Activated CD4-positive, alpha-beta T cell treated with anti-CD3 and anti-CD28 coated beads, Interleukin-2, amount 10 ng/mL, durations not matched to agents 7 days and 5 days (primary cell): ENCODE data around the gene PROK1. TPM values are rescaled to one million over a fixed set of nuclear protein-coding genes. Genes with fewer than 3 reads are reported as not detected.

Experiments used
- CTCF ChIA-PET: fragments of 350-600 bp; sonication (Branson Sonifier 250); formaldehyde crosslinking; loops from one replicate; lab custom pipeline; 2021; ENCODE audit warnings: antibody characterized with exemption; lab: Charles Lee
- POLR2A ChIA-PET: fragments of 350-600 bp; sonication (Branson Sonifier 250); formaldehyde crosslinking; loops from one replicate; lab custom pipeline; 2021; ENCODE audit warnings: antibody characterized with exemption; lab: Charles Lee
- DNase-seq: peaks from one replicate; pipeline ENCODE4 v3.0.0-alpha.2; 2020
- H3K27ac Mint-ChIP-seq: one replicate; pipeline ENCODE4 v1.8.0; 2021; ENCODE audit warnings: mild to moderate bottlenecking, moderate library complexity, mixed read lengths
- H3K27me3 Mint-ChIP-seq: one replicate; pipeline ENCODE4 v1.8.0; 2021; ENCODE audit warnings: mixed read lengths
- H3K36me3 Mint-ChIP-seq: one replicate; pipeline ENCODE4 v1.8.0; 2021; ENCODE audit warnings: low read depth, mixed read lengths
- H3K4me1 Mint-ChIP-seq: one replicate; pipeline ENCODE4 v1.8.0; 2021; ENCODE audit warnings: mixed read lengths
- H3K4me3 Mint-ChIP-seq: one replicate; pipeline ENCODE4 v1.8.0; 2021; ENCODE audit warnings: mild to moderate bottlenecking, moderate library complexity, mixed read lengths
- H3K9me3 Mint-ChIP-seq: one replicate; pipeline ENCODE4 v1.8.0; 2021; ENCODE audit warnings: mixed read lengths
- total RNA-seq, 2 experiments: library from RNA; stranded (reverse); gene quantifications; one replicate each; pipeline ENCODE4 v1.2.3, GENCODE V29; 2021

Gene PROK1
- total RNA-seq, 2 experiments from 2014 or later: not detected

- DNase-seq: no peak
- Mint-ChIP-seq H3K27ac (no peak overlapping the region), H3K9me3 (no peaks in the 10 kb centered on the region), H3K36me3 (no peaks in the 10 kb centered on the region), H3K4me1 (no peaks in the 10 kb centered on the region), H3K4me3 (no peak overlapping the region), H3K27me3 (peaks cover 4% of the 10 kb centered on the region)
- ChIA-PET CTCF (no interaction called here), POLR2A (no interaction called here)
Measured at GRCh38 chr1:110475362-110476027, 24.5 kb downstream of the PROK1 start.

GRCh38 chr1:110476028-110476765 lies 25.2 kb downstream of the PROK1 start:
- CTCF ChIA-PET: no interaction called here
- DNase-seq: no peak
- Mint-ChIP-seq H3K27me3 (no peaks in the 10 kb centered on the region), H3K4me1 (no peaks in the 10 kb centered on the region), H3K27ac (no peak overlapping the region), H3K9me3 (no peaks in the 10 kb centered on the region), H3K36me3 (no peaks in the 10 kb centered on the region), H3K4me3 (no peak overlapping the region)
- POLR2A ChIA-PET: no interaction called here

GRCh38 chr1:110477041-110477440 lies 26.1 kb downstream of the PROK1 start:
- Mint-ChIP-seq H3K9me3 (no peaks in the 10 kb centered on the region), H3K4me1 (no peaks in the 10 kb centered on the region), H3K36me3 (no peaks in the 10 kb centered on the region), H3K4me3 (no peak overlapping the region), H3K27ac (no peak overlapping the region), H3K27me3 (no peaks in the 10 kb centered on the region)
- ChIA-PET CTCF (interaction anchor here (1.0 to 2.0 kb wide), 3 partner anchors 19 to 269 kb away, joined by 3 to 8 read pairs (median 3); no protein-coding TSS in a partner anchor), POLR2A (no interaction called here)
- no peak for DNase-seq

- no peaks in the 10 kb centered on the region for H3K4me1 Mint-ChIP-seq
- DNase-seq: no peak
- no peaks in the 10 kb centered on the region for H3K36me3 Mint-ChIP-seq
- H3K27ac Mint-ChIP-seq: no peak overlapping the region
- ChIA-PET POLR2A (no interaction called here), CTCF (interaction anchor here (1.0 to 2.0 kb wide), 3 partner anchors 18 to 270 kb away, joined by 3 to 8 read pairs (median 3); no protein-coding TSS in a partner anchor)
- no peaks in the 10 kb centered on the region for H3K9me3 Mint-ChIP-seq
- no peaks in the 10 kb centered on the region for H3K27me3 Mint-ChIP-seq
- no peak overlapping the region for H3K4me3 Mint-ChIP-seq
Measured at GRCh38 chr1:110477445-110477957, 26.6 kb downstream of the PROK1 start.

- no peak for DNase-seq
- Mint-ChIP-seq H3K27ac (no peak overlapping the region), H3K27me3 (no peaks in the 10 kb centered on the region), H3K4me3 (no peak overlapping the region), H3K4me1 (no peaks in the 10 kb centered on the region), H3K36me3 (no peaks in the 10 kb centered on the region), H3K9me3 (no peaks in the 10 kb centered on the region)
- ChIA-PET POLR2A (no interaction called here), CTCF (interaction anchor here (2.0 kb wide), 1 partner anchor 18 kb away, joined by 8 read pairs; no protein-coding TSS in a partner anchor)
Measured at GRCh38 chr1:110477967-110478640, 27.2 kb downstream of the PROK1 start.

- Mint-ChIP-seq H3K27me3 (peaks cover 3% of the 10 kb centered on the region), H3K4me1 (no peaks in the 10 kb centered on the region), H3K36me3 (no peaks in the 10 kb centered on the region), H3K9me3 (no peaks in the 10 kb centered on the region), H3K4me3 (no peak overlapping the region), H3K27ac (no peak overlapping the region)
- CTCF ChIA-PET: interaction anchor here (2.0 kb wide), 1 partner anchor 17 kb away, joined by 8 read pairs; no protein-coding TSS in a partner anchor
- DNase-seq: no peak
- POLR2A ChIA-PET: no interaction called here
Measured at GRCh38 chr1:110478886-110479285, 27.9 kb downstream of the PROK1 start.

GRCh38 chr1:110480356-110481096 lies 29.6 kb downstream of the PROK1 start:
- no peak overlapping the region for H3K27ac Mint-ChIP-seq
- CTCF ChIA-PET: interaction anchor here (1.1 to 1.4 kb wide), 2 partner anchors 16 to 25 kb away, joined by 3 to 4 read pairs; no protein-coding TSS in a partner anchor
- H3K4me3 Mint-ChIP-seq: no peak overlapping the region
- H3K4me1 Mint-ChIP-seq: no peaks in the 10 kb centered on the region
- DNase-seq: no peak
- H3K9me3 Mint-ChIP-seq: no peaks in the 10 kb centered on the region
- no peaks in the 10 kb centered on the region for H3K36me3 Mint-ChIP-seq
- peaks cover 3% of the 10 kb centered on the region for H3K27me3 Mint-ChIP-seq
- POLR2A ChIA-PET: no interaction called here

GRCh38 chr1:110481968-110482623 lies 31.1 kb downstream of the PROK1 start:
- no peak for DNase-seq
- H3K9me3 Mint-ChIP-seq: no peaks in the 10 kb centered on the region
- peaks cover 3% of the 10 kb centered on the region for H3K27me3 Mint-ChIP-seq
- no peak overlapping the region for H3K27ac Mint-ChIP-seq
- H3K36me3 Mint-ChIP-seq: no peaks in the 10 kb centered on the region
- ChIA-PET POLR2A (no interaction called here), CTCF (interaction anchor here (1.1 to 1.4 kb wide), 2 partner anchors 14 to 27 kb away, joined by 3 to 4 read pairs; no protein-coding TSS in a partner anchor)
- no peaks in the 10 kb centered on the region for H3K4me1 Mint-ChIP-seq
- no peak overlapping the region for H3K4me3 Mint-ChIP-seq

- Mint-ChIP-seq H3K27ac (no peak overlapping the region), H3K27me3 (peaks cover 3% of the 10 kb centered on the region), H3K4me3 (no peak overlapping the region), H3K36me3 (no peaks in the 10 kb centered on the region), H3K9me3 (no peaks in the 10 kb centered on the region), H3K4me1 (no peaks in the 10 kb centered on the region)
- DNase-seq: no peak
- CTCF ChIA-PET: interaction anchor here (1.1 to 1.4 kb wide), 2 partner anchors 13 to 23 kb away, joined by 3 to 7 read pairs; no protein-coding TSS in a partner anchor
- POLR2A ChIA-PET: no interaction called here
Measured at GRCh38 chr1:110482662-110483307, 31.8 kb downstream of the PROK1 start.

- ChIA-PET POLR2A (no interaction called here), CTCF (interaction anchor here (0.5 to 1.4 kb wide), 3 partner anchors 13 to 274 kb away, joined by 3 to 7 read pairs (median 3); no protein-coding TSS in a partner anchor)
- Mint-ChIP-seq H3K27me3 (peaks cover 3% of the 10 kb centered on the region), H3K36me3 (no peaks in the 10 kb centered on the region), H3K4me1 (no peaks in the 10 kb centered on the region), H3K4me3 (no peak overlapping the region), H3K9me3 (no peaks in the 10 kb centered on the region), H3K27ac (no peak overlapping the region)
- DNase-seq: no peak
Measured at GRCh38 chr1:110483308-110483685, 32.3 kb downstream of the PROK1 start.

- no peaks in the 10 kb centered on the region for H3K4me1 Mint-ChIP-seq
- H3K27me3 Mint-ChIP-seq: peaks cover 3% of the 10 kb centered on the region
- ChIA-PET CTCF (interaction anchor here (1.0 to 2.2 kb wide), 2 partner anchors 11 to 19 kb away, joined by 3 to 5 read pairs; no protein-coding TSS in a partner anchor), POLR2A (no interaction called here)
- H3K27ac Mint-ChIP-seq: no peak overlapping the region
- no peak overlapping the region for H3K4me3 Mint-ChIP-seq
- H3K9me3 Mint-ChIP-seq: no peaks in the 10 kb centered on the region
- H3K36me3 Mint-ChIP-seq: no peaks in the 10 kb centered on the region
- DNase-seq: no peak
Measured at GRCh38 chr1:110484801-110485200, 33.9 kb downstream of the PROK1 start.
